ENCODE results near the gene SLC38A8.
A peak's percentile ranks its signal among the peaks of the same experiment; 100 is the strongest.

The SLC38A8 gene

DNA sequence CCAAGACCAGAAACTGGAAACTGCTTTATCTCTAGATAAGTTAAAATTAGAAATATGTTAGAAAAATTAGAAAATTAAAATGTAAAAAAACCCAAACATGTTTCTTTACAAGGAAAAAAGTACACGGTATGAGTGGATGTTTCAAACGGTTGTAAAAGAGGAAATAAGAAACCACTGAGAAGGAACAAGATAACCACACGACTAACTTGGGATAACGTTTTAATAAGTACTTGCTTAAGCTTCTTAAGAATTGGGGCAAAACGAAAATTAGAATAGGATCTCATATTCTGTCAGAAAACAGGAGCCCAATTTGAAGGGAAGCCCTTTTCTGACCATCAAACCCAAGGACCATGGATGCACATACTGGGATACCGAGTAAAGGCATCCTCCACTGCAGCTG lies 43.2 kb upstream of the SLC38A8 start:
- TF ChIP-seq, protein P1, sequence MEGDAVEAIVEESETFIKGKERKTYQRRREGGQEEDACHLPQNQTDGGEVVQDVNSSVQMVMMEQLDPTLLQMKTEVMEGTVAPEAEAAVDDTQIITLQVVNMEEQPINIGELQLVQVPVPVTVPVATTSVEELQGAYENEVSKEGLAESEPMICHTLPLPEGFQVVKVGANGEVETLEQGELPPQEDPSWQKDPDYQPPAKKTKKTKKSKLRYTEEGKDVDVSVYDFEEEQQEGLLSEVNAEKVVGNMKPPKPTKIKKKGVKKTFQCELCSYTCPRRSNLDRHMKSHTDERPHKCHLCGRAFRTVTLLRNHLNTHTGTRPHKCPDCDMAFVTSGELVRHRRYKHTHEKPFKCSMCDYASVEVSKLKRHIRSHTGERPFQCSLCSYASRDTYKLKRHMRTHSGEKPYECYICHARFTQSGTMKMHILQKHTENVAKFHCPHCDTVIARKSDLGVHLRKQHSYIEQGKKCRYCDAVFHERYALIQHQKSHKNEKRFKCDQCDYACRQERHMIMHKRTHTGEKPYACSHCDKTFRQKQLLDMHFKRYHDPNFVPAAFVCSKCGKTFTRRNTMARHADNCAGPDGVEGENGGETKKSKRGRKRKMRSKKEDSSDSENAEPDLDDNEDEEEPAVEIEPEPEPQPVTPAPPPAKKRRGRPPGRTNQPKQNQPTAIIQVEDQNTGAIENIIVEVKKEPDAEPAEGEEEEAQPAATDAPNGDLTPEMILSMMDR (conservative IDR thresholded peaks at IDR 0.05): no peak
- H3K27ac ChIP-seq: no peak overlapping the region

DNA sequence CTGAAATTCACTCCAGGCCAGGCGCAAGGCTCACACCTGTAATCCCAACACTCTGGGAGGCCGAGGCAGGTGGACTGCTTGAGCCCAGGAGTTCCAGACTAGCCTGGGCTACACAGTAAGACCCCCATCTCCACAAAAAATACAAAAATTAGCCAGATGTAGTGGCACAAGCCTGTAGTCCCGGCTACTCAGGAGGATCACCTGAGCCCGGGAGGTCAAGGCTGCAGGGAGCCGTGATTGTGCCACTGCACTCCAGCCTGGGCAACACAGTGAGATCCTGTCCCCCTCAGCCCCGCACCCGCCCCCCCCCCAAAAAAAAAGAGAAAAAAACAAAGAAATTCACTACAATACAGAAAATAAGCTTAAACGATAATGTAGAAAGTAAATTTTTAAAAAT lies 42.7 kb upstream of the SLC38A8 start:
- no peak overlapping the region for H3K27ac ChIP-seq
- TF ChIP-seq, protein P1 (conservative IDR thresholded peaks at IDR 0.05): no peak

DNA sequence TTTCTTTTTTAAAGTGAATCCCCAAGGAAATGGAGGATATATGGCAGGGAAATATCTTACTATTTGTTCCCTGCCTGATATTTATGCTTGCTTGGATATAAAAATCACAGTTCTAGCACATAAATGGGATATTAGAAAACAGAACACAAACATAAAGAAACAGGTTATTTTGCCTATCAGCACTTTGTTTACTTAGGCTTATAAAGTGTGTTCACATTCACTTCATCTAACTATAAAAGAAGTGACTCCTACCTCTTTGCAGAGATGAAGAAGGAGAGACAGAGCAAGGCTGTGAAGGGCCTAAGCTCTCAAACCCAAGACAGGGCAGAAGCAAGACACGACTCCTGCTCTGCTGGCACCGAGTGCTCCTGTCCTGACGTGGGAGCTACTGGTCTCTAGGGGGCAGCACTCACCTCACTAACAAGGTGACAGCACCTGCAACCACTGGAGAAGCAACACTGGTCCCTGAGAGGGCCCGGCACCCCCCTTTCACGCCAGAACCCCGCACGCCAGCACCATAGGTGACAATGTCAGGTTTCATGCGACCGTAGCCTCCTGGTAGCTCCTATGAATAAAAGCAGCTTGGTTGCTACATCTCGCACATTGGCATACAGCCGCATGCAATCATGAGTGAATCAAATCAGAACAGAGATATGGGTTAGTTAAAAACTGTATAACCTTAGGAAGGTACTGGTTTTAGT lies 42.1 kb upstream of the SLC38A8 start:
- TF ChIP-seq, protein P1 (conservative IDR thresholded peaks at IDR 0.05): peak; percentile 81
- no peak overlapping the region for H3K27ac ChIP-seq

DNA sequence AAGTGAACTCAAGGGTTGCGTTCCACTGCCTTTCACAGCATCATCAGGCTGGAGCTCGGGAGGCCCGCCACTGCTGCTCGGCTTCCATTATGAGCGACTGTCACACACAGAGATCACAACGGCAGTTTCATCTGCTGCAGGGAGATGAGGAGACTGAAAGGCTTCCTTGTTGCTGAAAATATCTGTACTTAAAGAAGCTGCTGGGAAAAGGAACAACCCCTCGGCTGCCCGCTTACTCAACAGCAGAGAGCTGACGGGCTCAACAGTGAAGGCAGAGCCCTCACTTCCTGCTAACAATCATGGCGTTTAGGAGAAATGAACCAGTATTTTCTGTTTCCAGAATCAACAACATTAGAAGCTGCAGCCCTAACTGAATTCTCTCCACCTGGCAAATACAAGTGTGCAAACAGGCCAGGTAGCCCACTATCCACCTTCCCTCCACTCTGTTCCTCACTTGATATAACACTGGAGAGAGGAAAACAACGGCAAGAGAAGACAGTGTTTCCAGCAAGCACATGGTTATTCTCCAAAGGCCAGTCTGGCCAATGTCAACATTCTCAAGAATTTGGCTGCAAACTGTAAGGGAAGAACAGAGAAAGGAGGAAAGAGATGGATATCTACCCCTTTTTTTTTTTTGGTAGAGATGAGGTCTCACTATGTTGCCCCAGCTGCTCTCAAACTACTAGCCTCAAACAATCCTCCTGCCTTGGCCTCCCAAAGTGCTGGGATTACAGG lies 40.4 kb upstream of the SLC38A8 start:
- no peak overlapping the region for H3K27ac ChIP-seq
- TF ChIP-seq, protein P1 (conservative IDR thresholded peaks at IDR 0.05): no peak

DNA sequence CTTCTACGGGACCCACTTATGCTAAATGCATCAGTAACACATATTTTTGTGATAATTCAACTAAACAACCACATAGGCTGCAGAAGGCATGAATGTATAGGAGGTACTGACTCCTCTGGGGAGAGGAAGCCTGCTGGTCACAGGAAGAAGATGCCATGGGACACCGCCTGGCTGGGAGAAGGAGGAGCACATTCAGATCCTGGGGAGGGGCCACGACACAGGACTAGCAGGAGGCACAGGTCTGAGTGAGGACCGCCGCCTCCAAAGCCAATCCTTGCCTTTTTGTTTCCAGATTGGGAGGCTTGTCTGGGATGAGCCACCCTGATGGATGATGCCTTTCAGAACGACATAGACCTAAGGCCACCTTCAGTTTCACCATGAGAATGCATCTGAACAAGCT lies 39.5 kb upstream of the SLC38A8 start:
- TF ChIP-seq, protein P1 (conservative IDR thresholded peaks at IDR 0.05): no peak
- no peak overlapping the region for H3K27ac ChIP-seq

DNA sequence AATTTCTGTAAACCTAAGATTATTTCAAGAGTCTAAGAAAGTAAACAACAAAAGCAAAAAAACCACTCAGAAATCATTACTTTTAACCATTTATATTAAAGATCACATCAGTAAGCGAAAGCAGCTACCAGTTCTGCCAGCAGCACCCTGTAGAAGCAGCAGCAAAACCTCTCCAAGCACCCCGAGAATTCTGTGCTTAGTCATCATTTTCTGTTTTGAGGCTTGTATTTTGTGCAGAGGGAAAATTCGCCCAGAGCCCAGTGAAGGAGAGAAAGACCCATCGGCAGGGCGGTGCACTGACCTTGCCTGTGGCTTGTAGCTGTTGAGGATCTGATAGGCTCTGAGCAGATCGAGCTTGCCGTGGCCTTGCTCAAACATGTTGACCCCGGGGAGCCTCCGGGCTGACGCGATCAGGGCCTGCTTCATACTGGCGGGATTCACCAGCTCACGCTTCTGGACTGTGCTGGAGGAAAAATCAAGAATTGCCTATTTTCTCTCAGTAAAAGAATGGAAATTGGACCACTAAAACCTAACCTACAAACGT lies 38.9 kb upstream of the SLC38A8 start:
- no peak overlapping the region for H3K27ac ChIP-seq
- TF ChIP-seq, protein P1 (conservative IDR thresholded peaks at IDR 0.05): no peak

DNA sequence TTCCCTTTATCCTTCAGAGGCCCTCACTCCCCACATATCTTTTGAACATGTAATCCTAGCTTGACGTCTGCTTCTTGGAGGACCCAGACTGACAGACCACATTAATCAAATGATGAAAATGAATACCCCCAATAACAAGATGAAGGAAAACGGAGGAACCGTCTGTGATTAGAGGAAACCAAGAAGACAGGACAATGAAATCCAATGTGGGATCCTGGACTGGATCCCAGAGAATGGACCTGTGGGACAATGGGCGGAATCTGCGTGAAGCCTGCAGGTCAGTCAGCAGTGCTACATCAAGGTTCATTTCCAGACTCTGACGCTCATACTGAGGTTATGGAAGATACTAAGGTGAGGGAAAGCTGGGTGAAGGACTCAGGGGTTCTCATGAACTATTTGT lies 38.2 kb upstream of the SLC38A8 start:
- TF ChIP-seq, protein P1 (conservative IDR thresholded peaks at IDR 0.05): no peak
- peak overlapping the region; percentile 48; the same call in 1 of the 2 replicates for H3K27ac ChIP-seq
